ENCODE results near the gene PCDH19.

Gene PCDH19

DNA sequence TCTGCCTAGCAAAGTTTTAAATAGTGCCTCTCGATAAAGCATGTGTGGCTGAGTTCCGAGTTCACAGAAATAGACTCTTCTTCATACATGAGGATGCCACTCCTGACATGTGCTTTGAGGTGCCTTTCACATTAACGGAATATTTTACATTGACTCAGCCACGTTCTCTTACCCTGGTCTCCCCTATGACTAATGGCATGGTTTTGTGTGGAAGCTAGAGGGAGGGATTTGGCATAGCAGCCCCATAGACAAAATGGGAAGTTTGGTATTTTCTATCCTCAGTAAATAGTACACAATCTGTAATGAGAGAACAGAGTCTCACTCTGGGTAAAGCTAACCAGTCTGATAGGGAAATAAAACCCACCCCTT, 68.9 kb downstream of the PCDH19 start:
- Histone ChIP-seq H3K27ac (replicated peaks) (no peak overlapping the region), H3K27me3 (ENCODE audit: insufficient read depth, poor library complexity, severe bottlenecking) (no peaks in the 10 kb centered on the region), H3K4me3 (replicated peaks; ENCODE audit: insufficient read depth, low read length) (no peak overlapping the region)
- no peak for TF ChIP-seq SPI1 (IDR thresholded peaks at IDR 0.05; ENCODE audit: borderline replicate concordance, low read depth)
- TF ChIP-seq, protein P1, sequence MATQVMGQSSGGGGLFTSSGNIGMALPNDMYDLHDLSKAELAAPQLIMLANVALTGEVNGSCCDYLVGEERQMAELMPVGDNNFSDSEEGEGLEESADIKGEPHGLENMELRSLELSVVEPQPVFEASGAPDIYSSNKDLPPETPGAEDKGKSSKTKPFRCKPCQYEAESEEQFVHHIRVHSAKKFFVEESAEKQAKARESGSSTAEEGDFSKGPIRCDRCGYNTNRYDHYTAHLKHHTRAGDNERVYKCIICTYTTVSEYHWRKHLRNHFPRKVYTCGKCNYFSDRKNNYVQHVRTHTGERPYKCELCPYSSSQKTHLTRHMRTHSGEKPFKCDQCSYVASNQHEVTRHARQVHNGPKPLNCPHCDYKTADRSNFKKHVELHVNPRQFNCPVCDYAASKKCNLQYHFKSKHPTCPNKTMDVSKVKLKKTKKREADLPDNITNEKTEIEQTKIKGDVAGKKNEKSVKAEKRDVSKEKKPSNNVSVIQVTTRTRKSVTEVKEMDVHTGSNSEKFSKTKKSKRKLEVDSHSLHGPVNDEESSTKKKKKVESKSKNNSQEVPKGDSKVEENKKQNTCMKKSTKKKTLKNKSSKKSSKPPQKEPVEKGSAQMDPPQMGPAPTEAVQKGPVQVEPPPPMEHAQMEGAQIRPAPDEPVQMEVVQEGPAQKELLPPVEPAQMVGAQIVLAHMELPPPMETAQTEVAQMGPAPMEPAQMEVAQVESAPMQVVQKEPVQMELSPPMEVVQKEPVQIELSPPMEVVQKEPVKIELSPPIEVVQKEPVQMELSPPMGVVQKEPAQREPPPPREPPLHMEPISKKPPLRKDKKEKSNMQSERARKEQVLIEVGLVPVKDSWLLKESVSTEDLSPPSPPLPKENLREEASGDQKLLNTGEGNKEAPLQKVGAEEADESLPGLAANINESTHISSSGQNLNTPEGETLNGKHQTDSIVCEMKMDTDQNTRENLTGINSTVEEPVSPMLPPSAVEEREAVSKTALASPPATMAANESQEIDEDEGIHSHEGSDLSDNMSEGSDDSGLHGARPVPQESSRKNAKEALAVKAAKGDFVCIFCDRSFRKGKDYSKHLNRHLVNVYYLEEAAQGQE (IDR thresholded peaks at IDR 0.05; ENCODE audit: insufficient replicate concordance, low read depth), result no peak
- no peak for TF ChIP-seq POLR2AphosphoS5 (IDR thresholded peaks at IDR 0.05; ENCODE audit: low read depth)
- no peak for TF ChIP-seq GABPA (IDR thresholded peaks at IDR 0.05; ENCODE audit: low read depth)
- TF ChIP-seq, protein P2, sequence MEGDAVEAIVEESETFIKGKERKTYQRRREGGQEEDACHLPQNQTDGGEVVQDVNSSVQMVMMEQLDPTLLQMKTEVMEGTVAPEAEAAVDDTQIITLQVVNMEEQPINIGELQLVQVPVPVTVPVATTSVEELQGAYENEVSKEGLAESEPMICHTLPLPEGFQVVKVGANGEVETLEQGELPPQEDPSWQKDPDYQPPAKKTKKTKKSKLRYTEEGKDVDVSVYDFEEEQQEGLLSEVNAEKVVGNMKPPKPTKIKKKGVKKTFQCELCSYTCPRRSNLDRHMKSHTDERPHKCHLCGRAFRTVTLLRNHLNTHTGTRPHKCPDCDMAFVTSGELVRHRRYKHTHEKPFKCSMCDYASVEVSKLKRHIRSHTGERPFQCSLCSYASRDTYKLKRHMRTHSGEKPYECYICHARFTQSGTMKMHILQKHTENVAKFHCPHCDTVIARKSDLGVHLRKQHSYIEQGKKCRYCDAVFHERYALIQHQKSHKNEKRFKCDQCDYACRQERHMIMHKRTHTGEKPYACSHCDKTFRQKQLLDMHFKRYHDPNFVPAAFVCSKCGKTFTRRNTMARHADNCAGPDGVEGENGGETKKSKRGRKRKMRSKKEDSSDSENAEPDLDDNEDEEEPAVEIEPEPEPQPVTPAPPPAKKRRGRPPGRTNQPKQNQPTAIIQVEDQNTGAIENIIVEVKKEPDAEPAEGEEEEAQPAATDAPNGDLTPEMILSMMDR (IDR thresholded peaks at IDR 0.05; ENCODE audit: insufficient read depth, low read length), result no peak
- no peak for DNase-seq (ENCODE audit: low read depth in 1 of 2, low spot score in 1 of 2)

DNA sequence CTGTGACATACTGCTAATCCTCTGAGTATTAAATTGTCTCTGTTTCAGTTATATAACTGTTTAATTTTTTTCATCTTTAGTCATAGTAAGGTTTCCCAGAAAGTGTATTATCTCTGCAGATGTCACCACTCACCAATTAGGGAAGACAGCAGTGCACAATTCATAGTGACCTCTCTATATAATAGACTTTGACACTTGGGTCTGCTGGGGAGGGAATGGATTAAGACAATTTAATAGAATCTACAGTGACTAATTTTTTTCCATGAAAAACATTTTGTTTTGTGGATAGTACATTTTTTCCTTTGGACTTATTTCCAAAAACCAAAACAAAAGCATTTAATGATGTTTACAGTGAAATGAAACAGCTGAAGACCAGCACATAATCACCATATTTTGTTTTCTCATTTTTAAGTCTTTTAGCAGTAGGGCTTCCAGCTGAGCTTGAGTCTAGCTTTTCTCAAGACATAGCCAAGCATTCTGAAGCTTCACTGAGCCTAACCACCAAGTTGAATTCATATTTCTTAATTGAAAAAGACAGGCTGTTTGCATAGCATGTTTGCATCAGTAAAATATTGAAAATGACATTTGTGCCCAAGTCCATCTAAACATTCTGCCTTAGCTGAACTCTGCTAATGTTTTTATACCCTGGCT, 69.5 kb downstream of the PCDH19 start:
- TF ChIP-seq, protein P1 (IDR thresholded peaks at IDR 0.05; ENCODE audit: insufficient replicate concordance, low read depth), result no peak
- TF ChIP-seq, protein P2 (IDR thresholded peaks at IDR 0.05; ENCODE audit: insufficient read depth, low read length), result no peak
- TF ChIP-seq SPI1 (IDR thresholded peaks at IDR 0.05; ENCODE audit: borderline replicate concordance, low read depth) (no peak), GABPA (IDR thresholded peaks at IDR 0.05; ENCODE audit: low read depth) (no peak), POLR2AphosphoS5 (IDR thresholded peaks at IDR 0.05; ENCODE audit: low read depth) (no peak)
- Histone ChIP-seq H3K4me3 (replicated peaks; ENCODE audit: insufficient read depth, low read length) (no peak overlapping the region), H3K27me3 (ENCODE audit: insufficient read depth, poor library complexity, severe bottlenecking) (no peaks in the 10 kb centered on the region), H3K27ac (replicated peaks) (no peak overlapping the region)
- DNase-seq (ENCODE audit: low read depth in 1 of 2, low spot score in 1 of 2), result no peak

DNA sequence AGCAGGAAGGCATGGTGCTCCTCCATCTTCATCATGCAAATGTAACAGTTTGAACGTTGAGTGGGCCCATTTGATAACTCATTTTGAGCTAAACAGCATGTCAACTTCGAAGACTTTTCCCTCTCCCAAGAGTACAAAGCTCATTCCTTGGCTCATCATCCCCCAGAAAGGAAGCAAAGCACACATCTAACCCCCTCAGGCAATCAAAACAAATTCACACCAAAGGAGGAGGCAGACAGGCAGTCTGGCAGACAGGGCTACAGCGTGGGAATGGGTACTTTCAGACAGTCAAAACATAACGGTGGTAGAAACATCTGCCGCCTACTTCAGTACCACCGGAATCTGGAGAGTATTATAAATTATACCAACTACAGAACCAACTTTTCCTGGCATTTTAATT, 81.7 kb downstream of the PCDH19 start:
- H3K27me3 ChIP-seq (ENCODE audit: insufficient read depth, poor library complexity, severe bottlenecking), result no peaks in the 10 kb centered on the region
- TF ChIP-seq, protein P1 (IDR thresholded peaks at IDR 0.05; ENCODE audit: insufficient replicate concordance, low read depth), result no peak
- TF ChIP-seq POLR2AphosphoS5 (IDR thresholded peaks at IDR 0.05; ENCODE audit: low read depth) (no peak), GABPA (IDR thresholded peaks at IDR 0.05; ENCODE audit: low read depth) (no peak), SPI1 (IDR thresholded peaks at IDR 0.05; ENCODE audit: borderline replicate concordance, low read depth) (no peak)
- TF ChIP-seq, protein P2 (IDR thresholded peaks at IDR 0.05; ENCODE audit: insufficient read depth, low read length), result no peak
- H3K27ac ChIP-seq (replicated peaks), result no peak overlapping the region
- H3K4me3 ChIP-seq (replicated peaks; ENCODE audit: insufficient read depth, low read length), result no peak overlapping the region
- no peak for DNase-seq (ENCODE audit: low read depth in 1 of 2, low spot score in 1 of 2)
